H9 (cell line): ENCODE data around the gene PPP3CA. TPM values are rescaled to one million over a fixed set of nuclear protein-coding genes. Genes with fewer than 3 reads are reported as not detected.

Experiments used
- DNase-seq: peaks from one replicate; pipeline ENCODE4 v3.0.0-alpha.2; 2017
- H2AFZ ChIP-seq: one replicate; pipeline ENCODE4 v1.6.1; 2013; ENCODE audit warnings: mild to moderate bottlenecking, low read length, control low read depth, moderate library complexity
- H2AK5ac ChIP-seq: 2 replicates; pipeline ENCODE4 v1.6.1; 2013; ENCODE audit warnings: low read length, control low read depth, mixed read lengths; ENCODE audit not compliant: insufficient read length
- H2BK120ac ChIP-seq: one replicate; pipeline ENCODE4 v1.6.1; 2013; ENCODE audit warnings: low read depth, mild to moderate bottlenecking, low read length, control low read depth, inconsistent platforms; ENCODE audit not compliant: poor library complexity, severe bottlenecking
- H2BK12ac ChIP-seq: 2 replicates; pipeline ENCODE4 v1.6.1; 2013; ENCODE audit warnings: low read length, control low read depth, mixed read lengths, low read depth; ENCODE audit not compliant: insufficient read length
- H2BK15ac ChIP-seq: 2 replicates; pipeline ENCODE4 v1.6.1; 2013; ENCODE audit warnings: low read depth, low read length, control low read depth
- H2BK20ac ChIP-seq: one replicate; pipeline ENCODE4 v1.6.1; 2013; ENCODE audit warnings: low read depth, mild to moderate bottlenecking, low read length, control low read depth, inconsistent platforms; ENCODE audit not compliant: poor library complexity, severe bottlenecking
- H2BK5ac ChIP-seq: 2 replicates; pipeline ENCODE4 v1.6.1; 2013; ENCODE audit warnings: low read length, control low read depth, mixed read lengths; ENCODE audit not compliant: insufficient read length
- H3K14ac ChIP-seq: 2 replicates; pipeline ENCODE4 v1.6.1; 2013; ENCODE audit warnings: low read length, control low read depth; ENCODE audit not compliant: insufficient read depth
- H3K18ac ChIP-seq: 2 replicates; pipeline ENCODE4 v1.6.1; 2013; ENCODE audit warnings: low read depth, mild to moderate bottlenecking, mixed read lengths, low read length, control low read depth; ENCODE audit not compliant: insufficient read length
- H3K23ac ChIP-seq: 2 replicates; pipeline ENCODE4 v1.6.1; 2013; ENCODE audit warnings: low read length, control low read depth, mixed read lengths, low read depth; ENCODE audit not compliant: insufficient read length
- H3K23me2 ChIP-seq: 2 replicates; pipeline ENCODE4 v1.6.1; 2013; ENCODE audit warnings: low read depth, mild to moderate bottlenecking, mixed read lengths, low read length, control low read depth; ENCODE audit not compliant: insufficient read length, poor library complexity, severe bottlenecking
- H3K27ac ChIP-seq: 2 replicates; pipeline ENCODE4 v1.5.1; 2013; ENCODE audit warnings: low read length, control low read depth, mixed read lengths, low read depth; ENCODE audit not compliant: insufficient read length
- H3K27me3 ChIP-seq: 2 replicates; pipeline ENCODE4 v1.6.1; 2013; ENCODE audit warnings: low read length, control low read depth, inconsistent platforms; ENCODE audit not compliant: insufficient read depth
- H3K4ac ChIP-seq: 2 replicates; pipeline ENCODE4 v1.6.1; 2013; ENCODE audit warnings: low read depth, mild to moderate bottlenecking, control low read depth, inconsistent platforms, low read length, moderate library complexity
- H3K4me1 ChIP-seq: 2 replicates; pipeline ENCODE4 v1.6.1; 2013; ENCODE audit warnings: low read length, control low read depth, inconsistent platforms; ENCODE audit not compliant: insufficient read depth
- H3K4me2 ChIP-seq: 2 replicates; pipeline ENCODE4 v1.6.1; 2013; ENCODE audit warnings: low read length, control low read depth, mixed read lengths; ENCODE audit not compliant: insufficient read length, insufficient read depth
- H3K56ac ChIP-seq: 2 replicates; pipeline ENCODE4 v1.6.1; 2013; ENCODE audit warnings: low read depth, mild to moderate bottlenecking, mixed read lengths, low read length, control low read depth; ENCODE audit not compliant: insufficient read length
- H3K79me1 ChIP-seq: 2 replicates; pipeline ENCODE4 v1.6.1; 2013; ENCODE audit warnings: low read depth, mild to moderate bottlenecking, moderate library complexity, low read length, control low read depth, inconsistent platforms; ENCODE audit not compliant: insufficient read depth, poor library complexity, severe bottlenecking
- H3K79me2 ChIP-seq: 2 replicates; pipeline ENCODE4 v1.6.1; 2013; ENCODE audit warnings: low read length, control low read depth, inconsistent platforms; ENCODE audit not compliant: insufficient read depth
- H3K9ac ChIP-seq: 2 replicates; pipeline ENCODE4 v1.6.1; 2013; ENCODE audit warnings: low read length, control low read depth, mixed read lengths; ENCODE audit not compliant: insufficient read length; ENCODE audit errors: extremely low read depth
- H3K9me3 ChIP-seq: one replicate; pipeline ENCODE4 v1.6.1; 2013; ENCODE audit warnings: low read depth, low read length, inconsistent platforms; ENCODE audit not compliant: control insufficient read depth
- H3T11ph ChIP-seq: one replicate; pipeline ENCODE4 v1.6.1; 2013; ENCODE audit warnings: mild to moderate bottlenecking, low read length, control low read depth, inconsistent platforms
- H4K20me1 ChIP-seq: one replicate; pipeline ENCODE4 v1.6.1; 2013; ENCODE audit not compliant: control insufficient read depth, insufficient read length, insufficient read depth
- H4K5ac ChIP-seq: 2 replicates; pipeline ENCODE4 v1.6.1; 2013; ENCODE audit warnings: low read depth, mild to moderate bottlenecking, mixed read lengths, low read length, control low read depth; ENCODE audit not compliant: insufficient read length
- H4K8ac ChIP-seq: replicated peaks from 2 replicates; pipeline ENCODE4 v1.6.1; 2013; ENCODE audit warnings: low read length, control low read depth, mixed read lengths, low read depth; ENCODE audit not compliant: insufficient read length
- H4K91ac ChIP-seq: 2 replicates; pipeline ENCODE4 v1.6.1; 2013; ENCODE audit warnings: low read depth, mild to moderate bottlenecking, moderate library complexity, mixed read lengths, low read length, control low read depth; ENCODE audit not compliant: insufficient read length
- H3K27ac Mint-ChIP-seq, 3 experiments: 2 replicates in 2 of 3; 3 replicates in 1 of 3; pipeline ENCODE4 v1.8.0; 2020 to 2021; ENCODE audit warnings: mixed read lengths in 3 of 3, mild to moderate bottlenecking in 1 of 3, moderate library complexity in 1 of 3
- H3K27me3 Mint-ChIP-seq: 2 replicates; pipeline ENCODE4 v1.8.0; 2021; ENCODE audit warnings: low read depth, mild to moderate bottlenecking, moderate library complexity, mixed read lengths
- H3K36me3 Mint-ChIP-seq, 3 experiments: 2 replicates in 2 of 3; 3 replicates in 1 of 3; pipeline ENCODE4 v1.8.0; 2020 to 2021; ENCODE audit warnings: low read depth in 3 of 3, mixed read lengths in 3 of 3; ENCODE audit not compliant: insufficient read depth in 1 of 3
- H3K4me1 Mint-ChIP-seq, 2 experiments: 2 replicates each; pipeline ENCODE4 v1.8.0; 2020; ENCODE audit warnings: mixed read lengths in 2 of 2
- H3K4me3 Mint-ChIP-seq, 2 experiments: 2 replicates in 1 of 2; 3 replicates in 1 of 2; pipeline ENCODE4 v1.8.0; 2020 to 2021; ENCODE audit warnings: mild to moderate bottlenecking in 2 of 2, mixed read lengths in 2 of 2, moderate library complexity in 1 of 2
- H3K9me3 Mint-ChIP-seq, 2 experiments: 2 replicates in 1 of 2; 3 replicates in 1 of 2; pipeline ENCODE4 v1.8.0; 2020; ENCODE audit warnings: mild to moderate bottlenecking in 2 of 2, mixed read lengths in 2 of 2, moderate library complexity in 1 of 2
- WGBS: extraction: QIAGEN DNeasy Blood & Tissue Kit; methylation state at CpG from one replicate; pipeline ENCODE4 v1.1.7; 2013; ENCODE audit warnings: missing lambda C conversion rate, low lambda C conversion rate, mixed read lengths; ENCODE audit not compliant: insufficient read length; ENCODE audit errors: extremely low coverage; 5-methylcytosine and 5-hydroxymethylcytosine counted together
- total RNA-seq: library from RNA; stranded (reverse); gene quantifications from 2 replicates; pipeline ENCODE4 v1.2.1, GENCODE V29; 2021
- TF ChIP-seq, protein P1 (sequence below): fragments of 200-600 bp; sonication (generic); conservative IDR thresholded peaks from 3 replicates; pipeline ENCODE4 v1.8.0; 2021; ENCODE audit warnings: antibody characterized with exemption, mild to moderate bottlenecking

The PPP3CA gene
- total RNA-seq, 1 experiment from 2014 or later: 16.8 TPM

DNA sequence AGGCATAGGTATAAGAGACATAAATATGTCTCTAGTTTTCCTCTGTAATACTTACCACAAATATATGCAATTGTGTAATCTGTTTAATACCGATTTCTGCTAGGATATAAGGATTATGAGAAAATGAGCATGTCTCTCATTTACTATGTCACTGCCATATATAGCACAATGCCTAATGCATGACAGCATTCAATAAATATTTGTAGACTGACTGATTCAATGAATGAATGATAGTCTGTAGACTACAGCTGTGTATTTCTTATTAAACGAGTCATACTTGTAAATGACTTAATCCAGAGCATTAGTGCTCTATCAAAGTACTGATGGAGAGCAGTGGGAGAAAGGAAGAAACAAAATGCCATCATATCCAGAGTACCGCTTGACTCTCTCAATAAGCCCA lies 175.6 kb downstream of the PPP3CA start:
- Histone ChIP-seq H3K4me1 (peaks cover 5% of the 10 kb centered on the region), H4K91ac (no peak overlapping the region), H2AK5ac (no peak overlapping the region), H4K20me1 (no peaks in the 10 kb centered on the region), H3K79me2 (0 out of 2 replicates have a peak, but pooled peaks cover 2% of the 10 kb centered on the region), H4K5ac (no peak overlapping the region), H3K56ac (no peak overlapping the region), H3K79me1 (peaks cover 2% of the 10 kb centered on the region), H4K8ac (no peak overlapping the region), H3K9ac (no peak overlapping the region), H3K4me2 (no peak overlapping the region), H2BK120ac (no peak overlapping the region), H3T11ph (no peak overlapping the region), H3K18ac (no peak overlapping the region), H3K27me3 (no peaks in the 10 kb centered on the region), H3K23me2 (no peaks in the 10 kb centered on the region), H3K4ac (no peak overlapping the region), H2AFZ (no peak overlapping the region), H3K14ac (no peak overlapping the region), H2BK20ac (no peak overlapping the region), H3K27ac (no peak overlapping the region), H3K23ac (no peak overlapping the region), H3K9me3 (no peaks in the 10 kb centered on the region), H2BK5ac (no peak overlapping the region), H2BK12ac (no peak overlapping the region), H2BK15ac (no peak overlapping the region)
- TF ChIP-seq, protein P1, sequence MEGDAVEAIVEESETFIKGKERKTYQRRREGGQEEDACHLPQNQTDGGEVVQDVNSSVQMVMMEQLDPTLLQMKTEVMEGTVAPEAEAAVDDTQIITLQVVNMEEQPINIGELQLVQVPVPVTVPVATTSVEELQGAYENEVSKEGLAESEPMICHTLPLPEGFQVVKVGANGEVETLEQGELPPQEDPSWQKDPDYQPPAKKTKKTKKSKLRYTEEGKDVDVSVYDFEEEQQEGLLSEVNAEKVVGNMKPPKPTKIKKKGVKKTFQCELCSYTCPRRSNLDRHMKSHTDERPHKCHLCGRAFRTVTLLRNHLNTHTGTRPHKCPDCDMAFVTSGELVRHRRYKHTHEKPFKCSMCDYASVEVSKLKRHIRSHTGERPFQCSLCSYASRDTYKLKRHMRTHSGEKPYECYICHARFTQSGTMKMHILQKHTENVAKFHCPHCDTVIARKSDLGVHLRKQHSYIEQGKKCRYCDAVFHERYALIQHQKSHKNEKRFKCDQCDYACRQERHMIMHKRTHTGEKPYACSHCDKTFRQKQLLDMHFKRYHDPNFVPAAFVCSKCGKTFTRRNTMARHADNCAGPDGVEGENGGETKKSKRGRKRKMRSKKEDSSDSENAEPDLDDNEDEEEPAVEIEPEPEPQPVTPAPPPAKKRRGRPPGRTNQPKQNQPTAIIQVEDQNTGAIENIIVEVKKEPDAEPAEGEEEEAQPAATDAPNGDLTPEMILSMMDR: no peak
- WGBS: no CpG with 5 or more reads among the region's 3 CpGs
- Mint-ChIP-seq H3K27me3 (no peaks in the 10 kb centered on the region), H3K4me1 (peaks cover 17 to 27% of the 10 kb centered on the region in 2 experiments), H3K9me3 (no peaks in the 10 kb centered on the region), H3K27ac (no peak overlapping the region), H3K36me3 (no peaks in the 10 kb centered on the region), H3K4me3 (no peak overlapping the region)
- DNase-seq: no peak
